K562 (cell line): ENCODE data around the gene TRIP10. TPM values are rescaled to one million over a fixed set of nuclear protein-coding genes. Genes with fewer than 3 reads are reported as not detected.

Experiments
- BCOR ChIP-seq: fragments of 450-650 bp; IDR thresholded peaks from 2 replicates; pipeline ENCODE4 v1.6.1; 2016
- CTCF ChIP-seq, 3 experiments: IDR thresholded peaks in 2 of 3; conservative IDR thresholded peaks in 1 of 3; 2 replicates each; pipeline ENCODE4 v1.5.1; 2011 to 2012; ENCODE audit warnings: low read length in 3 of 3, mild to moderate bottlenecking in 3 of 3, control low read depth in 2 of 3, improper control_type of control experiment in 1 of 3, inconsistent platforms in 1 of 3, low read depth in 1 of 3, mixed read lengths in 1 of 3, moderate library complexity in 1 of 3; ENCODE audit not compliant: insufficient read depth in 2 of 3
- GATA2 ChIP-seq: sonication (generic); formaldehyde crosslinking; IDR thresholded peaks from 2 replicates; pipeline ENCODE4 v1.4.0; 2020; ENCODE audit warnings: mild to moderate bottlenecking, missing genetic modification reagents
- HDGF ChIP-seq: fragments of 450-650 bp; IDR thresholded peaks from 2 replicates; pipeline ENCODE4 v1.6.1; 2016
- KDM2B ChIP-seq: fragments of 250-450 bp; sonication (Bioruptor Pico); IDR thresholded peaks from 2 replicates; pipeline ENCODE4 v1.8.0; 2021; ENCODE audit warnings: mild to moderate bottlenecking, moderate library complexity
- MAFG ChIP-seq: fragments of 450-650 bp; conservative IDR thresholded peaks from 2 replicates; pipeline ENCODE4 v1.6.1; 2016; ENCODE audit warnings: missing genetic modification characterization, missing compliant biosample characterization
- NR2C1 ChIP-seq, 2 experiments: fragments of 450-650 bp; IDR thresholded peaks; 2 replicates each; pipeline ENCODE4 v1.6.1; 2017; ENCODE audit warnings: mild to moderate bottlenecking in 2 of 2, antibody characterized with exemption in 1 of 2, inconsistent platforms in 1 of 2, missing compliant biosample characterization in 1 of 2, missing genetic modification characterization in 1 of 2
- NR2C2 ChIP-seq, 2 experiments: fragments of 200-800 bp in 1 of 2; sonication (Bioruptor generic) in 1 of 2; sonication (generic) in 1 of 2; formaldehyde crosslinking in 1 of 2; IDR thresholded peaks; 2 replicates each; pipeline versions ENCODE4 v1.6.1 to v1.8.0; 2016 to 2022; ENCODE audit warnings: mild to moderate bottlenecking in 1 of 2, missing compliant biosample characterization in 1 of 2, missing genetic modification characterization in 1 of 2, missing genetic modification reagents in 1 of 2
- NRF1 ChIP-seq, 2 experiments: fragments of 450-650 bp; IDR thresholded peaks in 1 of 2; conservative IDR thresholded peaks in 1 of 2; 2 replicates each; pipeline ENCODE4 v1.6.1; 2014; ENCODE audit warnings: mild to moderate bottlenecking in 2 of 2
- TSHZ1 ChIP-seq: fragments of 250-450 bp; sonication (Bioruptor Pico); IDR thresholded peaks from 2 replicates; pipeline ENCODE4 v1.4.0; 2020; ENCODE audit warnings: mild to moderate bottlenecking, moderate library complexity
- UBTF ChIP-seq, 2 experiments: IDR thresholded peaks; 2 replicates each; pipeline ENCODE4 v1.6.1; 2012; ENCODE audit warnings: improper control_type of control experiment in 2 of 2, low read depth in 2 of 2, low read length in 2 of 2, borderline replicate concordance in 1 of 2
- ZNF263 ChIP-seq: sonication (generic); formaldehyde crosslinking; IDR thresholded peaks from 2 replicates; pipeline ENCODE4 v1.8.0; 2022; ENCODE audit warnings: mild to moderate bottlenecking, missing genetic modification reagents, borderline replicate concordance
- ZNF3 ChIP-seq: fragments of 250-450 bp; sonication (Bioruptor Pico); IDR thresholded peaks from 2 replicates; pipeline ENCODE4 v1.5.0; 2021; ENCODE audit warnings: mild to moderate bottlenecking, moderate library complexity
- ZNF354B ChIP-seq: fragments of 250-450 bp; sonication (Bioruptor Pico); IDR thresholded peaks from 2 replicates; pipeline ENCODE4 v1.4.0; 2020
- ZNF431 ChIP-seq: sonication (generic); formaldehyde crosslinking; IDR thresholded peaks from 2 replicates; pipeline ENCODE4 v1.8.0; 2022; ENCODE audit warnings: mild to moderate bottlenecking, missing genetic modification reagents
- ZNF764 ChIP-seq: fragments of 250-450 bp; sonication (Bioruptor Pico); IDR thresholded peaks from 2 replicates; pipeline ENCODE4 v1.4.0; 2020; ENCODE audit warnings: low read depth, mild to moderate bottlenecking, moderate library complexity
- polyA plus RNA-seq, 8 experiments: library from polyadenylated mRNA; depleted of rRNA in 4 of 8; stranded (reverse) in 5 of 8; unstranded in 3 of 8; fragments of >200 nt; fragmentation: Nextera tagmentation in 2 of 8; fragmentation: Illumina TruSeq in 1 of 8; extraction: Ambion mirVana in 2 of 8; extraction: Trizol in 1 of 8; gene quantifications; 2 replicates each; pipeline versions ENCODE4 v1.2.1 to v1.2.3, GENCODE V29; 2011 to 2014; ENCODE audit warnings: inconsistent platforms in 1 of 8, missing spikeins in 1 of 8
- total RNA-seq, 7 experiments: library from RNA; depleted of rRNA in 6 of 7; stranded (reverse); fragments of >200 nt in 6 of 7; fragmentation: Illumina TruSeq in 2 of 7; extraction: Trizol in 2 of 7; gene quantifications; 2 replicates each; pipeline versions ENCODE4 v1.2.1 to v1.2.3, GENCODE V29; 2011 to 2021; ENCODE audit warnings: low replicate concordance in 1 of 7

TRIP10 gene
- total and polyA plus RNA-seq, 9 of the 15 experiments (the other 6 are each of a cell fraction or from before 2014, with no cell fraction given) = 1.2 to 66.8 (median 36.1) TPM

DNA sequence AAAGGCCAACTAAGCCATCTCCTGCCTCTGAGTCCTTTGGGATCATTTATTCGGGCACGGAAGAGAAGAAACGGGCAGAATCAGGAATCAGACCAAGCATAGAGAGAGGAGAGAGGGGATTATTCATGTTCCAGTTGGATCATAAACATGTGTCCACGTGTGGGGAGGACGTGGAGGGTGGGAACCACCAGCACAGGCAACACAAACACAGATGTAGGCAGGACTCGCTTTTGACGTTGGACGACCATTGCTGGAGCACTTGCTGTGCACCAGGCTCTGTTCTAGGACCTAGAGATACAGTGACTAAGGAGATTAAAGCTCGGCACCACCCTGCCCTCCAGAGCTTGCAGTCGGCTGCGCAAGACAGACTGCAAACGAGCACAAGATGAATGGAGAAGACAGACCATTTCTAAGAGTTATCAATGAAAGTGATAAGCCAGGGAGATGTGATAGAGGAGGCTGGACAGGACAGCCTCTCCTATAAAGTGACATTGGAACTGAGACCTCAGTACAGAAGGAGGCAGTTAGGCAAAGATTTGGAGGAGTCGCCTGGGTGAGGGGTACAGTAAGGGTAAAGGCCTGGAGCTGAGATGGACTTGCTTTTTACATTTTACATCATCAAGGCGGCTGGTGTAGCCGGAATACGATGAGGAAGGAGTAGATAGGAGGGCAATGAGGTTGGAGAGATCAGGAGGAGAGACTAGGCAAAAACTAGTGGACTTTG, 27.0 kb downstream of the TRIP10 start (continued):
- TF ChIP-seq BCOR (peak; percentile 83), ZNF431 (CRISPR knock-in tag) (0 out of 2 replicates have a peak, but pooled peaks have one; percentile 2), ZNF764 (CRISPR knock-in tag) (no peak), MAFG (0 out of 2 replicates have a peak, but pooled peaks have one; percentile 4), ZNF354B (CRISPR knock-in tag) (no peak), NR2C1 (IDR thresholded peaks at IDR 0.05) (peak; percentile 72), NR2C1 (tag; IDR thresholded peaks at IDR 0.05) (peak; percentile 66), CTCF (IDR thresholded peaks at IDR 0.05 in 2 of 3, conservative IDR thresholded peaks at IDR 0.05 in 1 of 3; ENCODE audit: insufficient read depth in 2 of 3, low read depth in 1 of 3, low read length in 3 of 3) (0 out of 6 replicates have a peak, but pooled peaks of 1 of the 3 experiments have one; percentile 8), TSHZ1 (no peak), ZNF263 (peak; percentile 70), KDM2B (CRISPR knock-in tag) (no peak), HDGF (0 out of 2 replicates have a peak, but pooled peaks have one; percentile 19), GATA2 (0 out of 2 replicates have a peak, but pooled peaks have one; percentile 24), NR2C2 (CRISPR knock-in tag; IDR thresholded peaks at IDR 0.05) (peak; percentile 72; the same call in 1 of the 2 replicates), NR2C2 (tag; IDR thresholded peaks at IDR 0.05) (peak; percentile 56; the same call in 1 of the 2 replicates), UBTF (IDR thresholded peaks at IDR 0.05; ENCODE audit: borderline replicate concordance in 1 of 2, low read depth in 2 of 2, low read length in 2 of 2) (0 out of 4 replicates have a peak, but pooled peaks of 1 of the 2 experiments have one; percentile 25), ZNF3 (CRISPR knock-in tag) (peak; percentile 28; the same call in 1 of the 2 replicates), NRF1 (conservative IDR thresholded peaks at IDR 0.05 in 1 of 2, IDR thresholded peaks at IDR 0.05 in 1 of 2) (peak; percentile 72 to 77)
